K562 (cell line): ENCODE results near the gene SMIM29. TPM values are rescaled to one million over a fixed set of nuclear protein-coding genes. Genes with fewer than 3 reads are reported as not detected.

Experiments
- ADNP ChIP-seq: fragments of 200-800 bp; sonication (Bioruptor generic); IDR thresholded peaks from 2 replicates; pipeline ENCODE4 v1.6.1; 2016; ENCODE audit warnings: missing genetic modification characterization, missing compliant biosample characterization
- BHLHE40 ChIP-seq: IDR thresholded peaks from 2 replicates; pipeline ENCODE4 v1.6.1; 2011; ENCODE audit warnings: low read length, improper control_type of control experiment
- FOXA1 ChIP-seq: fragments of 450-650 bp; IDR thresholded peaks from 2 replicates; pipeline ENCODE4 v1.6.1; 2016; ENCODE audit warnings: mild to moderate bottlenecking, borderline replicate concordance
- GATAD2B ChIP-seq: fragments of 450-650 bp; IDR thresholded peaks from 2 replicates; pipeline ENCODE4 v1.6.1; 2017; ENCODE audit warnings: mild to moderate bottlenecking, borderline replicate concordance
- L3MBTL2 ChIP-seq: fragments of 450-650 bp; IDR thresholded peaks from 2 replicates; pipeline ENCODE4 v1.6.1; 2016; ENCODE audit warnings: mild to moderate bottlenecking, moderate library complexity
- LEF1 ChIP-seq: fragments of 450-650 bp; IDR thresholded peaks from 2 replicates; pipeline ENCODE4 v1.6.1; 2016; ENCODE audit warnings: mild to moderate bottlenecking
- MAX ChIP-seq: sonication (generic); formaldehyde crosslinking; IDR thresholded peaks from 2 replicates; pipeline ENCODE4 v1.9.0; 2022; ENCODE audit warnings: mild to moderate bottlenecking, missing genetic modification reagents
- MTA3 ChIP-seq: fragments of 450-650 bp; formaldehyde crosslinking; IDR thresholded peaks from 2 replicates; pipeline ENCODE4 v1.6.1; 2017; ENCODE audit warnings: mild to moderate bottlenecking, borderline replicate concordance
- NFIC ChIP-seq: fragments of 450-650 bp; IDR thresholded peaks from 2 replicates; pipeline ENCODE4 v1.6.1; 2017; ENCODE audit warnings: mild to moderate bottlenecking, inconsistent platforms
- NFXL1 ChIP-seq: fragments of 450-650 bp; formaldehyde crosslinking; IDR thresholded peaks from 2 replicates; pipeline ENCODE4 v1.4.0; 2021; ENCODE audit warnings: mild to moderate bottlenecking
- NUFIP1 ChIP-seq: fragments of 450-650 bp; IDR thresholded peaks from 2 replicates; pipeline ENCODE4 v1.6.1; 2018; ENCODE audit not compliant: partially characterized antibody
- PHB ChIP-seq: fragments of 250-450 bp; sonication (Bioruptor Pico); IDR thresholded peaks from 2 replicates; pipeline ENCODE4 v1.5.0; 2021
- REST ChIP-seq, 2 experiments: fragments of 450-650 bp; formaldehyde crosslinking in 1 of 2; IDR thresholded peaks; 2 replicates each; pipeline versions ENCODE4 v1.4.0 to v1.6.1; 2014 to 2020; ENCODE audit warnings: mild to moderate bottlenecking in 2 of 2, borderline replicate concordance in 1 of 2, low read depth in 1 of 2
- SMARCA4 ChIP-seq: fragments of 450-650 bp; IDR thresholded peaks from 2 replicates; pipeline ENCODE4 v1.6.1; 2016
- SUPT5H ChIP-seq: fragments of 450-650 bp; IDR thresholded peaks from 2 replicates; pipeline ENCODE4 v1.6.1; 2016
- TAF9B ChIP-seq: fragments of 450-650 bp; IDR thresholded peaks from 2 replicates; pipeline ENCODE4 v1.6.1; 2018; ENCODE audit warnings: mild to moderate bottlenecking; ENCODE audit not compliant: partially characterized antibody
- TRIM24 ChIP-seq, 2 experiments: fragments of 450-650 bp; IDR thresholded peaks; 2 replicates each; pipeline ENCODE4 v1.6.1; 2016
- WHSC1 ChIP-seq: IDR thresholded peaks from one replicate; pipeline ENCODE4 v1.6.1; 2012; ENCODE audit warnings: low read length, control low read depth, inconsistent platforms
- ZNF830 ChIP-seq: fragments of 250-450 bp; sonication (Bioruptor Pico); IDR thresholded peaks from 2 replicates; pipeline ENCODE4 v1.5.0; 2021; ENCODE audit warnings: mild to moderate bottlenecking
- polyA plus RNA-seq, 8 experiments: library from polyadenylated mRNA; depleted of rRNA in 4 of 8; stranded (reverse) in 5 of 8; unstranded in 3 of 8; fragments of >200 nt; fragmentation: Nextera tagmentation in 2 of 8; fragmentation: Illumina TruSeq in 1 of 8; extraction: Ambion mirVana in 2 of 8; extraction: Trizol in 1 of 8; gene quantifications; 2 replicates each; pipeline versions ENCODE4 v1.2.1 to v1.2.3, GENCODE V29; 2011 to 2014; ENCODE audit warnings: inconsistent platforms in 1 of 8, missing spikeins in 1 of 8
- total RNA-seq, 7 experiments: library from RNA; depleted of rRNA in 6 of 7; stranded (reverse); fragments of >200 nt in 6 of 7; fragmentation: Illumina TruSeq in 2 of 7; extraction: Trizol in 2 of 7; gene quantifications; 2 replicates each; pipeline versions ENCODE4 v1.2.1 to v1.2.3, GENCODE V29; 2011 to 2021; ENCODE audit warnings: low replicate concordance in 1 of 7
- TF ChIP-seq, protein P1 (sequence below): sonication (generic); formaldehyde crosslinking; IDR thresholded peaks from 2 replicates; pipeline ENCODE4 v1.8.0; 2022; ENCODE audit warnings: mild to moderate bottlenecking, missing genetic modification reagents, borderline replicate concordance

Gene SMIM29
- total and polyA plus RNA-seq, 9 of the 15 experiments (the other 6 are each of a cell fraction or from before 2014, with no cell fraction given), result 6.5 to 36.7 (median 20.9) TPM

GRCh38 chr6:34223956-34224940, 24.6 kb downstream of the SMIM29 start (continued):
- TF ChIP-seq MTA3 (peak; percentile 85), NFIC (peak; percentile 49; the same call in 1 of the 2 replicates), GATAD2B (peak; percentile 91), NUFIP1 (no peak), LEF1 (no peak), REST (IDR thresholded peaks at IDR 0.05; ENCODE audit: borderline replicate concordance) (peak; percentile 7; the same call in 1 of the 2 replicates), REST (CRISPR knock-in tag; IDR thresholded peaks at IDR 0.05; ENCODE audit: low read depth) (peak; percentile 82; the same call in 1 of the 2 replicates), L3MBTL2 (peak; percentile 86), FOXA1 (no peak), ZNF830 (CRISPR knock-in tag) (no peak), ADNP (no peak), BHLHE40 (peak; percentile 92), NFXL1 (no peak), SUPT5H (peak; percentile 83), WHSC1 (no peak), PHB (CRISPR knock-in tag) (no peak), TRIM24 (IDR thresholded peaks at IDR 0.05) (no peak), TAF9B (peak; percentile 30), MAX (CRISPR knock-in tag) (peak; percentile 63; the same call in 1 of the 2 replicates), SMARCA4 (no peak)
- TF ChIP-seq, protein P1, sequence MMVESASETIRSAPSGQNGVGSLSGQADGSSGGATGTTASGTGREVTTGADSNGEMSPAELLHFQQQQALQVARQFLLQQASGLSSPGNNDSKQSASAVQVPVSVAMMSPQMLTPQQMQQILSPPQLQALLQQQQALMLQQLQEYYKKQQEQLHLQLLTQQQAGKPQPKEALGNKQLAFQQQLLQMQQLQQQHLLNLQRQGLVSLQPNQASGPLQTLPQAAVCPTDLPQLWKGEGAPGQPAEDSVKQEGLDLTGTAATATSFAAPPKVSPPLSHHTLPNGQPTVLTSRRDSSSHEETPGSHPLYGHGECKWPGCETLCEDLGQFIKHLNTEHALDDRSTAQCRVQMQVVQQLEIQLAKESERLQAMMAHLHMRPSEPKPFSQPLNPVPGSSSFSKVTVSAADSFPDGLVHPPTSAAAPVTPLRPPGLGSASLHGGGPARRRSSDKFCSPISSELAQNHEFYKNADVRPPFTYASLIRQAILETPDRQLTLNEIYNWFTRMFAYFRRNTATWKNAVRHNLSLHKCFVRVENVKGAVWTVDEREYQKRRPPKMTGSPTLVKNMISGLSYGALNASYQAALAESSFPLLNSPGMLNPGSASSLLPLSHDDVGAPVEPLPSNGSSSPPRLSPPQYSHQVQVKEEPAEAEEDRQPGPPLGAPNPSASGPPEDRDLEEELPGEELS, result no peak
